HepG2 (cell line): Measurements from ENCODE around the gene KDM4F. TPM values are rescaled to one million over a fixed set of nuclear protein-coding genes. Genes with fewer than 3 reads are reported as not detected.

Source experiments
- ATAC-seq: fragments of 200-7000 bp; cut with Tn5 transposase; 3 replicates; pipeline ENCODE4 v1.9.1; 2020; ENCODE audit warnings: mild to moderate bottlenecking, moderate library complexity
- BruUV-seq: library from RNA; stranded (reverse); fragments of 400-500 nt; replicated peaks from 2 replicates; lab custom pipeline; 2021; lab: Mats Ljungman, UMichigan
- CTCF ChIA-PET: fragments of 300-600 bp; formaldehyde crosslinking; extraction: SDS; loops from one replicate; lab custom pipeline; 2021; ENCODE audit warnings: low total read pairs, inconsistent platforms, low intra/inter-chr PET ratio; lab: Yijun Ruan, JAX
- POLR2A ChIA-PET: fragments of 350-600 bp; sonication (Branson Sonifier 250); formaldehyde crosslinking; loops from one replicate; lab custom pipeline; 2020; ENCODE audit warnings: antibody characterized with exemption, inconsistent platforms; lab: Yijun Ruan, JAX
- DNase-seq: peaks from one replicate; pipeline ENCODE4 v3.0.0-alpha.2; 2015; ENCODE audit warnings: low spot score
- FAIRE-seq: peaks from 3 replicates; lab custom pipeline; 2011; peaks lifted over from hg19 to GRCh38; lab: Jason Lieb, UNC
- H2AFZ ChIP-seq: one replicate; pipeline ENCODE4 v1.6.1; 2011; ENCODE audit warnings: low read length, inconsistent platforms
- H3K27ac ChIP-seq: fragments of 300-600 bp; 3 replicates; pipeline ENCODE4 v1.8.0; 2011; ENCODE audit warnings: mixed run types, mild to moderate bottlenecking, mixed read lengths, low read length, inconsistent platforms; ENCODE audit not compliant: insufficient read depth; ENCODE audit errors: extremely low read length
- H3K27me3 ChIP-seq, 2 experiments: fragments of 200-600 bp in 1 of 2; 2 replicates in 1 of 2; 3 replicates in 1 of 2; pipeline versions ENCODE4 v1.6.0 to v1.8.0; 2011; ENCODE audit warnings: low read length in 2 of 2, mild to moderate bottlenecking in 2 of 2, moderate library complexity in 2 of 2, inconsistent platforms in 1 of 2; ENCODE audit not compliant: insufficient read depth in 2 of 2, control insufficient read depth in 1 of 2
- H3K36me3 ChIP-seq, 2 experiments: fragments of 200-600 bp in 1 of 2; replicated peaks in 1 of 2; 2 replicates in 1 of 2; 3 replicates in 1 of 2; pipeline versions ENCODE4 v1.5.1 to v1.8.0; 2011; ENCODE audit warnings: low read length in 2 of 2, inconsistent platforms in 1 of 2; ENCODE audit not compliant: insufficient read depth in 2 of 2, control insufficient read depth in 1 of 2
- H3K4me1 ChIP-seq: 2 replicates; pipeline ENCODE4 v1.5.1; 2012; ENCODE audit warnings: low read length, inconsistent platforms; ENCODE audit not compliant: insufficient read depth
- H3K4me2 ChIP-seq: 2 replicates; pipeline ENCODE4 v1.6.0; 2011; ENCODE audit warnings: low read depth, low read length, inconsistent platforms
- H3K4me3 ChIP-seq, 3 experiments: fragments of 200-600 bp in 1 of 3; sonication (generic), shearing (Covaris generic) in 1 of 3; replicated peaks in 1 of 3; 2 replicates each; pipeline ENCODE4 v1.5.1; 2011 to 2016; ENCODE audit warnings: low read length in 3 of 3, inconsistent platforms in 2 of 3, low read depth in 2 of 3, mild to moderate bottlenecking in 2 of 3, control low read depth in 1 of 3, mixed read lengths in 1 of 3; ENCODE audit not compliant: insufficient read depth in 1 of 3
- H3K79me2 ChIP-seq: one replicate; pipeline ENCODE4 v1.6.1; 2011; ENCODE audit warnings: low read length, inconsistent platforms; ENCODE audit not compliant: insufficient read depth
- H3K9ac ChIP-seq: 2 replicates; pipeline ENCODE4 v1.6.0; 2011; ENCODE audit warnings: mild to moderate bottlenecking, low read depth, low read length, inconsistent platforms; ENCODE audit not compliant: insufficient read depth
- H3K9me3 ChIP-seq: 2 replicates; pipeline ENCODE4 v1.5.1; 2012; ENCODE audit warnings: mild to moderate bottlenecking, low read length
- H4K20me1 ChIP-seq: 2 replicates; pipeline ENCODE4 v1.6.0; 2011; ENCODE audit warnings: inconsistent platforms, mild to moderate bottlenecking, low read length, moderate library complexity; ENCODE audit not compliant: insufficient read depth
- CENPX ChIP-seq: sonication (generic); formaldehyde crosslinking; IDR thresholded peaks from 2 replicates; pipeline ENCODE4 v1.9.0; 2021; ENCODE audit warnings: mild to moderate bottlenecking, missing genetic modification reagents, moderate library complexity
- FOXA1 ChIP-seq, 2 experiments: fragments of 450-650 bp in 1 of 2; sonication (generic) in 1 of 2; formaldehyde crosslinking in 1 of 2; IDR thresholded peaks; 2 replicates each; pipeline versions ENCODE4 v1.4.0 to v1.6.1; 2016 to 2020; ENCODE audit warnings: missing genetic modification reagents in 1 of 2
- ZFP37 ChIP-seq: sonication (generic); formaldehyde crosslinking; IDR thresholded peaks from 2 replicates; pipeline ENCODE4 v1.4.0; 2020; ENCODE audit warnings: missing genetic modification reagents, borderline replicate concordance
- ZNF142 ChIP-seq: sonication (generic); formaldehyde crosslinking; IDR thresholded peaks from 2 replicates; pipeline ENCODE4 v1.4.0; 2020; ENCODE audit warnings: missing genetic modification reagents
- ZNF280D ChIP-seq: sonication (generic); formaldehyde crosslinking; IDR thresholded peaks from 2 replicates; pipeline ENCODE4 v1.5.1; 2020; ENCODE audit warnings: mild to moderate bottlenecking, missing genetic modification reagents
- ZNF331 ChIP-seq: sonication (generic); formaldehyde crosslinking; IDR thresholded peaks from 2 replicates; pipeline ENCODE4 v1.4.0; 2020; ENCODE audit warnings: missing genetic modification reagents
- ZNF343 ChIP-seq: sonication (generic); formaldehyde crosslinking; IDR thresholded peaks from 2 replicates; pipeline ENCODE4 v1.4.0; 2020; ENCODE audit warnings: mild to moderate bottlenecking, missing genetic modification reagents
- ZNF496 ChIP-seq: sonication (generic); formaldehyde crosslinking; IDR thresholded peaks from 2 replicates; pipeline ENCODE4 v1.8.1; 2023; ENCODE audit warnings: mild to moderate bottlenecking, moderate library complexity, missing genetic modification reagents; ENCODE audit not compliant: insufficient replicate concordance
- ZNF597 ChIP-seq: sonication (generic); formaldehyde crosslinking; IDR thresholded peaks from 2 replicates; pipeline ENCODE4 v1.5.0; 2020; ENCODE audit warnings: missing genetic modification reagents
- ZNF800 ChIP-seq: sonication (generic); formaldehyde crosslinking; IDR thresholded peaks from 2 replicates; pipeline ENCODE4 v1.4.0; 2020; ENCODE audit warnings: missing genetic modification reagents
- WGBS: methylation state at CpG from one replicate; pipeline ENCODE4 v1.1.6; 2017; ENCODE audit warnings: low lambda C conversion rate; 5-methylcytosine and 5-hydroxymethylcytosine counted together
- in situ Hi-C: cut with HindIII; loops from 2 replicates; pipeline ENCODE4 v1.10.0; 2017; ENCODE audit warnings: low pct_unique_long_range_greater_than_20kb; ENCODE audit not compliant: extremely low pct_ligation_motif_present
- intact Hi-C: fragments of 100-400 bp; cut with micrococcal nuclease; formaldehyde crosslinking; loops from one replicate; pipeline ENCODE4 v1.10.0; 2022; ENCODE audit not compliant: unreplicated experiment
- polyA plus RNA-seq, 8 experiments: library from polyadenylated mRNA; depleted of rRNA in 3 of 8; stranded (reverse) in 7 of 8; unstranded in 1 of 8; fragments of >200 nt; fragmentation: Illumina TruSeq in 4 of 8; extraction: Trizol in 4 of 8; gene quantifications; 2 replicates each; pipeline versions ENCODE4 v1.2.1 to v1.2.3, GENCODE V29; 2011 to 2016; ENCODE audit warnings: low read depth in 4 of 8, missing spikeins in 1 of 8, mixed read lengths in 1 of 8; ENCODE audit not compliant: insufficient read depth in 1 of 8
- total RNA-seq, 5 experiments: library from RNA; depleted of rRNA; stranded (reverse); fragments of >200 nt; fragmentation: Illumina TruSeq; extraction: Trizol; gene quantifications; 2 replicates each; pipeline ENCODE4 v1.2.3, GENCODE V29; 2016; ENCODE audit warnings: low read depth in 1 of 5

The KDM4F gene
- total and polyA plus RNA-seq, 2 of the 13 experiments (the other 11 are each of a cell fraction or from before 2014, with no cell fraction given), result not detected

GRCh38 chr11:95050595-95051202 is 1.5 kb downstream of the KDM4F start (continued):
- no peak for TF ChIP-seq ZNF142
- no peak for TF ChIP-seq ZFP37 (CRISPR knock-in tag)
- no peak for TF ChIP-seq ZNF331 (CRISPR knock-in tag)

- H3K79me2 ChIP-seq, result no peaks in the 10 kb centered on the region
- H3K9me3 ChIP-seq, result no peaks in the 10 kb centered on the region
- FAIRE-seq (no peak), DNase-seq (no peak), ATAC-seq (no peak)
- H3K36me3 ChIP-seq, result no peaks in the 10 kb centered on the region
- WGBS, result 0% methylated on average over 2 of the region's 2 CpGs
- H3K9ac ChIP-seq, result no peak overlapping the region
- H3K27ac ChIP-seq, result no peak overlapping the region
- BruUV-seq, result no TSS peak
- in situ Hi-C loops (no loop called here), intact Hi-C loops (no loop called here)
- no peak overlapping the region for H2AFZ ChIP-seq
- H3K4me2 ChIP-seq, result no peak overlapping the region
- POLR2A ChIA-PET, result interaction anchor here (1.4 kb wide), 1 partner anchor 13 kb away, joined by 4 read pairs; the partner anchor contains the start of gene SRSF8
- CTCF ChIA-PET, result no interaction called here
- H3K4me1 ChIP-seq, result 0 out of 2 replicates have a peak, but pooled peaks cover 6% of the 10 kb centered on the region
- no peak overlapping the region for H3K4me3 ChIP-seq
- no peaks in the 10 kb centered on the region for H3K27me3 ChIP-seq
- H4K20me1 ChIP-seq, result no peaks in the 10 kb centered on the region
- TF ChIP-seq ZNF800 (CRISPR knock-in tag) (no peak), ZNF280D (CRISPR knock-in tag) (no peak), CENPX (no peak), ZNF597 (CRISPR knock-in tag) (no peak), ZNF496 (CRISPR knock-in tag) (no peak), ZNF343 (no peak), FOXA1 (IDR thresholded peaks at IDR 0.05) (no peak), FOXA1 (CRISPR knock-in tag; IDR thresholded peaks at IDR 0.05) (no peak)
Observed at GRCh38 chr11:95054356-95054755, 5.1 kb downstream of the KDM4F start.
